GM15510 (cell line): Measurements from ENCODE around the gene LINC01488.

ENCODE experiments used
- POLR2A ChIP-seq: IDR thresholded peaks from 3 replicates; pipeline ENCODE4 v1.6.1; 2011; ENCODE audit warnings: borderline replicate concordance; ENCODE audit not compliant: insufficient read length; ENCODE audit errors: extremely low read depth

Gene LINC01488

DNA sequence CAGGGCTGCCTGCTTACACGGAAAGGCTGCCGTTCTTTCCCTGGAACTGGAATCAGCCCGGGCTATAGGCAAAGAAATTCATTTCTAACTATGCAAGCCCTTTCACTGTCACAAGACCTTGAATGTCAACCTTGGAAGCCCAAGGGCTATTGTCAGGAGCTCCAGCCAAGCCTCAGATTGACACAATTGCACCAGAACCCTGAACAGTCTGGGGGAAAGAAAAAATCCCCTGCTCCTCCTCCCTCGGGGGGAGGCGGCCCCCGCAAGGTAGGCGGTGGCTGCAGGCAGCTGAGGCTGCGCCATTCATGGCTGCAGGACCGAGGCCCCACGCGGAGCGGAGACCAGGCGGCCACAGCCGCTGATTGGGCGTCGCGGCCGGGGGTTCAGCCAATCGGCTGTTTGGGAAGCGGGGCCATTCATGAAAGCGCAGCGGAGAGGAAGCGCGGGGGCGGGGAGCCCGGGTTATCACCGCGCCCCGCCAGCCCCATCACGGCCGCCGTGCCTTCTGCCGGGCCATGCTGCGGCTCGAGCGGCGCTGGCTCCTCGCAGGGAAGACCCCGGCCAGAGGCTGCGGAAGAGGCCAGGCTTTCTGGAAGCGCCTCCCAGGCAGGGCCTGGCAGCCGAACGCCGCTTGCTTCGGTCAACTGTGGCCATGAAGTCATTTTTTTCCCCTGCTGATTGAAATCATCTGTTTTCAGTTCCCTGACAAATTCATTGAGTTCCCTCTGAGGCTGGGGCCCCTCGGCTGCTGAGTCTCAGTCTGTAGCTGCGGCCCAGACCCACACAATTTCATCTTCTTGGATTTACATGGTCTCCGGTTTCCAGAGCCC lies 38.1 kb upstream of the LINC01488 start:
- peak; percentile 35 for TF ChIP-seq POLR2A

DNA sequence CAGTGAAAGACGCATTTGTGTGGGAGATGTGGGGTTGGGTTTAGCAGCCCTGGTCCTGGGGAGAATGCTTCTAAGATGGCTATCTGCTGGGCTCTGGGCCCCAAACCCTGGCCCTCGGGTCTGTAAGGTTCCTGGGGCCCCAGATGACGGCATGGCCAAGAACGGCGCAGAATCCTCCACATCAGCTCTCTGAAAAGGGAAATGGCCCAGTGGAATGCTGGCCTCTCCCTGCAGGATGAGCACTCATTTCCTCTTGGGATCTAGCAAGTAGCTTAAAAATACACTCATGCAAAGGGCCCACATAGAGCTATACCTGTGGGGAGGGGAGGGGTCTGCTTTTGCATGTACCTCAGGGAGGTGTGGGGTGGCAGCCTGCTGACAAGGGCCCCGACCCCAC lies 37.5 kb upstream of the LINC01488 start:
- no peak for TF ChIP-seq POLR2A

DNA sequence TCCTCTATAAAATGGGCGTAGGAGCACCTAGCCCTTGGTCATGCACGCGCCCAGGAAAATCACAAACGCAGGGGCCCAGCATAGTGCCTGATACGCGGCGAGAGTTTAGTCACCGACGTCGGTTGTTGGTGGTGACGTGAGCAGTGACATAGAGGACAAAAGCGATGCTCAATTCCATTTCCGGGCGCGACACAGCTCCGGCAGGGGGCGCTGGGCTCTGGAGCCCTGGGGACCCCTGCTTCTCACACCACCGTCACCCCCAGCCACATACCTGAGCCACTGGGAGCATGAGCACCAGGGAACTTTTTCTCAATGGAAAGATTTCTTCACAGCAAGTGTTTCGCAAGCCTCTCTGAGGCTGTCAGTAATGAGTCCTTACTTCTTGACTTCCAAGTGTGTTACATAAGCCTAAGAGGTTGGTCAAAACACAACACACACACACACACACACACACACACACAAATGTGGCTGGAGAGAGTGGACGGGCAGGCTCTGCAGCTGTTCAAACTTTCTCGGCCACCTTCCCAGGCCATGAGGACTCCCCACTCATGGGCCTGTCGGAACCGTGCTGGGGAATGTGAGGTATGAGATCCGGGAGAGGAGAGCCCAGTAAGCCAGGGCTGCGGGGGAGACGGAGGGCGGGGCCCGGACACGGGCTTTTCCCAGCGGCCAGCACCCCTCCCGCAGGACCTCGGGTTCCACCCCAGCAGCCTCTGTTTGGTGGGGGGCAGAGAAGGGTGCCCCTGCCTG lies 36.9 kb upstream of the LINC01488 start:
- no peak for TF ChIP-seq POLR2A

DNA sequence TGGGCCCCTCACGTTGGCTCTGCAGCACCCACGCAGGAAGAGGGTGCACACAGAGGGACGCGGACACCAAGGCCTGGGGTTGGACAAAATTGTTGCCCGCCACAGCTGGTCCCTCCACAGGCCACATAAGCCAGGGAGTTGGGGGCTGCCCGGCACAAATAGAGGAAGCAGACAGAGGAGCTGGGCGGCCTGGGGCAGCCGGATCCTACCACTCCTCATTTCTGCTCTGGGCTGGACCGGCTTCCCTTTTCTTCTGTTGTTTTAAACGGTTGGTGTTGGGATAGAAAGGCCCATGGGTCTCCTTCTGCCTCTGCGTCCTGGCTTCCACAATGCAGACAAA lies 36.4 kb upstream of the LINC01488 start:
- no peak for TF ChIP-seq POLR2A

DNA sequence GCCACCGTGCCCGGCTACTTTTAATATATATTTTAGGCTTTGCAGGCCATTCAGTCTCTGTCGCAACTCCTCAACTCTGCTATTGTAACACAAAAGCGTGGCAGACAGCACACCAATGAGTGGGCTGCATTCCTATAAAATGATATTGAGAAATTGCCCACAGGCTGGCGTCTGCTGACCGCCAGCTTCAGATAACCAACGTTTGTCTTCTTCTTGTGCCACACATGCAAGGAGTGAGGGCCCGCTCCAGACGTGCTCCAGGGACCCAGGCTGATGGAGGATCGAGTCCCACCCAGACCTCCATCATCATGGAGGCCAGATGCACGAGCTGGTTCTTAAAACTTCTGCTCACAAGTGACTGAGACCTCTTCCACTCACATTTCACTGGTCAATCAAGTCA lies 35.4 kb upstream of the LINC01488 start:
- TF ChIP-seq POLR2A = no peak

DNA sequence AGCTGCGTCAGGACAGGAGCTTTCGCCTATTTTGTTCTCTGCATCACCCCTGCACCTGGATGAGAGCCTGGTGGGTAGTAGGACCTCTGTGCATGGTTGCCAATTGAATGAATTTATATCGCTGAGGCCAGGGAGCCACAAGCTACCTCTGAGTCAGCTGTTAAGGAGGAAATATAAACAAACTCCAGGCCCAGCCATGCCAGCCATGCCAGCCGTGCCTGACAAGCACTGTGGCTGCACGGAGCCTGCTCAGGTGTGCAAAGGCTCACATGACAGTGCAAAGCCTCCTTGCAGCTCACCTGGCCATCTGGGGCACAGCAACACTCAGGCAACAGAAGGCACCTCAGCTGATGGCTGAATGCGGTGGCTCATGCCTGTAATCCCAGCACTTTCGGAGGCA lies 33.7 kb upstream of the LINC01488 start:
- no peak for TF ChIP-seq POLR2A

DNA sequence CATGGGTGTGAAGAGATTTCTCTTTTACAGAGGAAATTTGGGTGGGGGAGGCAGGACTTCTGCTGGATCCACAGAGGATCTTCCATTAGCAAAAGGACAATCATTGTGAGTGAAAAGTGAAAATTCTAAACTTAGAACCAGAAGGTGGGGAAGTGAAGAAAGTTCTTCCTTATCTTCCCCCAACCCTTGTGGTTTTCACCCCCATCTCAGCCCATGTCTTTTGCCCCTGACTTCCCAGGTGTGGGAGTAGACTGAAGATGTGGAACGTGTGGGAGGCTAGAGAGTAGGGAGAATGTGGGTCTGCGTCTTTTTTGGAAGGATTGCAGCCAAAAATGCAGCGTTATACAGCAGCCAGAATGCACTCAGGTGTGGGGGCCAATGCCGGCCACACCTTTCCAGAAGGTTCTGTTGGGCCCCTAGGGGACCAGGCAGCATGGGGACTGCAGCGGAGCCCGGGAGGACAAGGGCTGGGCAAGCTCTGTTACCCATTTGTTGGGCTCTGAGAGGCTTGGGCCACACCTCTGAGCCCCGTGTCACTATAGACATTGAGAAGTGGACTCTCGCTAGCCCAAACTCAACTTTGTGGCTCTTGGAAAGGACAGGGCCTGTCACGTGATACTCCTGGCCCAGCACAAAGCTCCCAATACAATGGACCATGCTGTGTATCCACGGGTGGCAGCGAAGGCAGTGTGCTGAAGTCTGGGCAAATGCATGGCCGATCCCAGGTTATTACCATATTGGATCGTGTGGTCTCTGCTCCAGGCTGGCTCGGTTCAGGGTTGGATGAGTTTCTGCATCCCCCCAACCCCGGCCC lies 32.8 kb upstream of the LINC01488 start:
- TF ChIP-seq POLR2A = no peak

DNA sequence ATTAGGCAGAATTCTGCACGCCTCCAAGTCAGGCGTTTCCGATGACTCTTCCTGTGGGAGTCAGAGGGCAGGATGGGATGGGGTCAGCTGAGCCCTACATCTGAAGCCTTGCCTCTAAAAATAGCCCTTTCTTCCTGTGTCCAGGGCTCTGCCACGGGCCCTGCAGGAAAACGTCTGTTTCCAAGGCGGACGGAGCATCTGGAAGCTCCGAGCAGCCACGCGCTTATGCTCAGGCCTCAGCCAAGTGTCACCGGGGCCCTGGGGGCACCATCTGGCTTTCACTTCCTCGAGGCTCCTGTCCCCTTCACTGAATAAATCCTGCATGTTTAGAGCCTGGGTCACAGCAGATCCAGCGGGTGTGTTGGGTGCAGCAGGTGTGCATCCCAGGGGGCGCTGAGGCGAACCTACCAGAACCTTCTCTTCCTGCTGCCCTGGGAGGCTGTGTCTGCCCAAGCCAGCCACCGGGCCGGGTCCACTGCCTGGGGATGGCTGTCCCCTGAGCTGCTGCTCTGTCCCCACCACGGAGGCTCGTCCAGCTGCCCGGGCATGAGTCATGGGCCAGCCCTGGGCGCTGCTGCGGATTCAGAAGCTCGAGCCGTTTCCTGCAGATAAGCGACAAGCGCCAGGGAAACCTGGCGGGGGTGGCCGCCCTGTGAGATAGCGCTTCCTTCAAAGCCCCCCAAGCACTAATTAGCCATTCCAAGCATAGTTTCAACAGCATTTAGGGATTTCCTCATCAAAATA lies 32.0 kb upstream of the LINC01488 start:
- TF ChIP-seq POLR2A = no peak

DNA sequence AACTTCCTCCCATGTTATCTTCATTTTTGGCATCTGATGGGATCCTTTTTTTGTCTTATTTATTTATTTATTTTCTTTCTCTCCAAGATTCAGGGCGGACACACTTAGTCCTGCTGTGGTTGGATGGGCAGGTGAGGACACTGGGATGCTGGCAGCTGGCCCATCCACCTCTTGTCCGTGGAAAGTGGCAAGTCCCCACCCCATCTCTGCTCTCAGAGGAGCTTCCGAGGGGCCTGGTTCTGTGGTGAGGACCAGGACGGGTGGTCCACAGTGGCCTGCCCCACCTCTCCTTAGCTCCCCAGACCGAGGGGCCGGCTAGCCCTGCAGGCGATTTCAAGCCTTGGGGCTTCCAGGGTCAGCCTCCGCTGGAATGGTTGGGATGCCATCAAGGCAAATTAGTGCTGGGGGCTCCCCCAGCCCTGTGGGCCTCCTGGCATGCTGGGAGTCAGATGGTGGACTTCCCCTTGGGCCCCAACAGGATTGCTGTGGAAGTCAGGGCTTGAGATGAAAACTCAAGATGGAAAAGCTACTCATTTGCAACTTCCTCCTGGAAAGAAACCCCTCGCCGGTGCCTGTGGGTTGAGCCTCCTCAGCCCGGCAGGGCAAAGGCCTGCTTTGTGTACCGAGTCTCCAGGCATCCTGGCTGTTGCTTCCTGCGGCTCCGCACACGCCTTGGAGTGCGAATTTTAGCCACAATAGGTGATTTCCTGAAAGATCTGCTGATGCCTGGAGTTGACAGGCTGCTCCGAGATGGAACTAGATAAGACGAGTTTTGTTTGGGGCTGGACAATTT lies 31.2 kb upstream of the LINC01488 start:
- TF ChIP-seq POLR2A = no peak

DNA sequence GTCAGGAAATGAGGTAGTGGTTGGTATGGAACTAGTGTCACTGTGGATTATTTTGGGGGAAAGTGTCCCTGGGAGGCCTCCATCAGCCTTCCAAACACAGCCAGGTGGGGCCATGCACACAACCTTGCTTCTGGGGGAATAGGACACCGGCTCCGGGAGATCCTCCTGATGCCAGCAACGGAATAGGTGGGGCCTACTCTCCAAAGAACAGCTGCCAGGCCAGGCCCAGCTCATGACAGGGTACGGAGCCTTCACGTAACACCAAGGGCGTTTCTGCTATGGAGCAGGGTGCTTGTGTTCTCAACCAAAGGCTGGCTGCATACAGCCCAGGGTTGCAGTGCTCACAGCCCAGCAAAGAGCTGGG lies 30.6 kb upstream of the LINC01488 start:
- TF ChIP-seq POLR2A = no peak

DNA sequence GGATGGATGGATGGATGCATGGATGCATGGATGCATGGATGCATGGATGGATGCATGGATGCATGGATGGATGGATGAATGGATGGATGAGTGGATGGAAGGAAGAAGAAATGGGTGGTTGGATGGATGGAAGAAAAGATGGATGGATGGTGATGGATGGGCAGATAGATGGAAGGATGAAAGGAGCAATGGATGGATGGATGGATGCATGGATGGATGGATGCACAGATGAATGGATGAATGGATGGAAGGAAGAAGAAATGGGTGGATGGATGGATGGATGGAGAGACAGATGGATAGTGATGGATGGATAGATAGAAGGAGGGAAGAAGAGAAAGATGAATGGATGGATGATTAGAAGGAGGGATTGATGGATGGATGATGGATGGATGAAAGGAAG lies 30.2 kb upstream of the LINC01488 start:
- no peak for TF ChIP-seq POLR2A

DNA sequence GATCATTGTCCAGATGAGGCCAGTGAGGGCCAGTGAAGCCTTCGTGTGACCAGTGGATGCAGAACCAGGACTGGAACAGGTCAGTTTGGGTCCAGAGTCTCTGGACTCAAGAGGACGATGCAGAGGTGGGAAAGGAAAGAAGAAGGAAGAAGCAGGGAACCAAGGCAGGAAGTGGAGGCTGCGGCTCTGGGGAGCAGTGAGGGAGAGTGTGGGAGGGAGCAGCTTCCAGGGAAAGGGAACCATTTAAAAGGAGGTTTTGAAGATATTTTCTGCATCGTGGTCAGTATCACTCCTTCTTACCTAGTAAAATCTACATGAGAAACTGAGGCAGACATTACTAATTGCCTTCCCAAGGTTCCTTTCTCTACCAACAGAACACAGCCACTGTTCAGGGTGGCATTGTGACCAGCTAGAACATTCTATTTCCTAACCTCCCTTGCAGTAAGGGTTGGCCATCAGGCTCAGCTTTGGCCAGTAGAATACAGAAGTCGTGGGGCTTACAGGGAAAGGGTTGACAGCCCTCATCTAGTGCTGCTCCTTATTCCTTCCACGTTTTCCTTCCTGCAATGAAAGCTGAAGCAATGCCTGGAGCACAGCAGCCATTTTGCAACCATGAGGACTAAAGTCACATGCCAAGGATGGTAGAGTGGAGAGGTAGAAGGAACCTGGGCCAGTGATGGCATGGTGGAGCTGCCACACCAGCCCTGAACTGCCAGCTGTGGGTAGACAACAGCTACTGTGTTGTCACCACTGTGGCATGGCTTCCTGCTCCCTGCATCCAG lies 29.1 kb upstream of the LINC01488 start:
- TF ChIP-seq POLR2A = no peak

DNA sequence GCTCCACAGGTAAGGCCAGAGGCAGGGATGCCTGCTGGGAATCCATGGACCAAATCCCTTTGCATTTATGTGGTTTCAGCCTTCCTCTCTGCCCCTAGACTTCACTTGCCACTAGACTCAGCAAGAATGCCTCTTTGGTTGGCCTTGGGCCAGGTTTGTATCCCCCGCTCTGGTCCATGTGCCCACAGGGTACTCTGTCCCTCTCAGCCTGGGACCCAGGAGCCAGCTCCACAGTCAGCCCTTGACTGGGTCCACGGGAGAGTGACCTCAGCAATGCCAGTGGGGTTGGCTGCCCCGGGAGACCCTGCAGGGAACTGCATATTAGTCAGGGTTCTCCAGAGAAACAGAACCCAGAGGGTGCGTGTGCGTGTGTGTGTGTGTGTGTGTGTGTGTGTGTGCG lies 28.3 kb upstream of the LINC01488 start:
- TF ChIP-seq POLR2A = no peak

DNA sequence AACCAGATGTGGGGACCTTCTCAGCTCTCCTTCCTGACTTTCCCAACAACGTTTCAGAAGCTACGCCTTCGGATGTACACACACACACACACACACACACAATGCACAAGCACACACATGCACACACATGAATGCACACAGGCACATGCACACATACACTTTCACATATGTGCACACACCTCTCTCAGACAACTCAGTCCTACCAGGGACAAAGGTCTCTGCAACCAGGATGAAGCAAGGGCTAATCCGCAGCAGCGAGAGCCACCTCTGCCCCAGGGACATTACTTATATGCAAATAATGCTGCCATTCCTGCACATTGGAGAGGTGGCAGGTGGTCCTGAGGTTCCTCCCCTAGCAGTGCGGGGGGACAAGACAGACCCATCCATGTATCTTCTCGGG lies 27.4 kb upstream of the LINC01488 start:
- no peak for TF ChIP-seq POLR2A

DNA sequence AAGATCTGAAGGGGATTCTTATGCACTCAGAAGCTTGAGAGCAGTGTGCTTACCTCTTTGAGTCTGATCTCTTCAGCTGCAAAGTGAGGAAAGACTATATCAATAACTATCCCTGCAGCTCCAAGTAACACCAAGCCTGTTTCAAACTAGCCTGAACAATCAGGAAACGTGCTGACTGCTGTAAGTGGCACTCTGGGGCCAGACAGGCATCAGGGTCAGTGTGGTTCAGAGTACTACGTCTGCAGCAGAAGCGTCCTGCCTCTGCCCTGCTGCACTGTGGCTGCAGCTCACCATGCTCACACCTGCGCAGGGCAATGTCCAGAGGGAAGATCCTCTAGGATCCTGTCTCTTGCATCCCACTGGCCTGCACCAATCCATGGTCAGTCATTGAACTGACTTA lies 25.5 kb upstream of the LINC01488 start:
- no peak for TF ChIP-seq POLR2A
